Panc1 (cell line): ENCODE data around the gene WDFY3. TPM values are rescaled to one million over a fixed set of nuclear protein-coding genes. Genes with fewer than 3 reads are reported as not detected.

ENCODE experiments used
- ATAC-seq: fragments of 200-7000 bp; cut with Tn5 transposase; 2 replicates; pipeline ENCODE4 v1.9.1; 2020; ENCODE audit warnings: mild to moderate bottlenecking, moderate library complexity
- BruUV-seq: library from RNA; stranded (reverse); fragments of 400-500 nt; replicated peaks from 2 replicates; lab custom pipeline; 2021; lab: Mats Ljungman, UMichigan
- CTCF ChIA-PET: fragments of 300-600 bp; sonication (Branson Sonifier 250); formaldehyde crosslinking; loops from one replicate; lab custom pipeline; 2022; ENCODE audit warnings: antibody characterized with exemption; lab: Charles Lee
- POLR2A ChIA-PET: fragments of 300-600 bp; sonication (Branson Sonifier 250); formaldehyde crosslinking; loops from one replicate; lab custom pipeline; 2022; ENCODE audit warnings: antibody characterized with exemption; lab: Charles Lee
- DNase-seq: peaks from one replicate; pipeline ENCODE4 v3.0.0-alpha.2; 2010; ENCODE audit warnings: low read depth, low spot score
- H3K27ac ChIP-seq: 2 replicates; pipeline ENCODE4 v1.5.1; 2011; ENCODE audit warnings: mild to moderate bottlenecking, low read length, inconsistent platforms
- H3K27me3 ChIP-seq: fragments of 200-500 bp; sonication (Bioruptor generic); 2 replicates; pipeline ENCODE4 v1.6.0; 2014; ENCODE audit warnings: low read length, inconsistent platforms; ENCODE audit not compliant: control insufficient read depth, insufficient read depth
- H3K36me3 ChIP-seq: fragments of 200-500 bp; sonication (Bioruptor generic); 2 replicates; pipeline ENCODE4 v1.5.1; 2014; ENCODE audit warnings: inconsistent platforms, mild to moderate bottlenecking, low read length, moderate library complexity; ENCODE audit not compliant: control insufficient read depth, insufficient read depth
- H3K4me1 ChIP-seq: 2 replicates; pipeline ENCODE4 v1.5.1; 2011; ENCODE audit warnings: inconsistent platforms, mild to moderate bottlenecking, low read length, moderate library complexity; ENCODE audit not compliant: control insufficient read depth, insufficient read depth
- H3K4me3 ChIP-seq, 2 experiments: 2 replicates each; pipeline ENCODE4 v1.5.1; 2011 to 2012; ENCODE audit warnings: low read depth in 2 of 2, low read length in 2 of 2, mild to moderate bottlenecking in 2 of 2, inconsistent platforms in 1 of 2, moderate library complexity in 1 of 2
- H3K9me3 ChIP-seq: fragments of 200-500 bp; sonication (Bioruptor generic); 2 replicates; pipeline ENCODE4 v1.5.1; 2014; ENCODE audit warnings: low read depth, mild to moderate bottlenecking, inconsistent platforms, low read length, moderate library complexity; ENCODE audit not compliant: control insufficient read depth, insufficient read depth
- POLR2AphosphoS5 ChIP-seq: IDR thresholded peaks from 2 replicates; pipeline ENCODE4 v1.6.1; 2012; ENCODE audit warnings: mild to moderate bottlenecking, low read depth, low read length, moderate library complexity
- SIN3A ChIP-seq: IDR thresholded peaks from 2 replicates; pipeline ENCODE4 v1.6.1; 2012; ENCODE audit warnings: low read depth, mild to moderate bottlenecking, low read length, moderate library complexity, borderline replicate concordance; ENCODE audit not compliant: insufficient read depth
- TCF7L2 ChIP-seq: IDR thresholded peaks from 2 replicates; pipeline ENCODE4 v1.6.1; 2011; ENCODE audit warnings: mild to moderate bottlenecking, low read depth, low read length, inconsistent platforms
- in situ Hi-C: cut with HindIII; loops from 2 replicates; pipeline ENCODE4 v1.10.0; 2016; ENCODE audit warnings: low sequenced_read_pairs, low pct_unique_long_range_greater_than_20kb
- intact Hi-C: fragments of 100-400 bp; cut with micrococcal nuclease; formaldehyde crosslinking; loops from one replicate; pipeline ENCODE4 v1.10.0; 2022; ENCODE audit not compliant: unreplicated experiment
- total RNA-seq: library from RNA; stranded (reverse); gene quantifications from one replicate; pipeline ENCODE4 v1.2.1, GENCODE V29; 2021; ENCODE audit not compliant: unreplicated experiment
- TF ChIP-seq, protein P1 (sequence below): fragments of 450-650 bp; IDR thresholded peaks from 2 replicates; pipeline ENCODE4 v1.5.1; 2017; ENCODE audit warnings: mild to moderate bottlenecking
- TF ChIP-seq, protein P2 (sequence below), 2 experiments: IDR thresholded peaks; 2 replicates each; pipeline ENCODE4 v1.6.1; 2011 to 2012; ENCODE audit warnings: low read depth in 2 of 2, control low read depth in 1 of 2, low read length in 1 of 2, mild to moderate bottlenecking in 1 of 2, moderate library complexity in 1 of 2; ENCODE audit not compliant: insufficient read depth in 1 of 2

WDFY3 gene
- total RNA-seq, 1 experiment from 2014 or later: 47.8 TPM

DNA sequence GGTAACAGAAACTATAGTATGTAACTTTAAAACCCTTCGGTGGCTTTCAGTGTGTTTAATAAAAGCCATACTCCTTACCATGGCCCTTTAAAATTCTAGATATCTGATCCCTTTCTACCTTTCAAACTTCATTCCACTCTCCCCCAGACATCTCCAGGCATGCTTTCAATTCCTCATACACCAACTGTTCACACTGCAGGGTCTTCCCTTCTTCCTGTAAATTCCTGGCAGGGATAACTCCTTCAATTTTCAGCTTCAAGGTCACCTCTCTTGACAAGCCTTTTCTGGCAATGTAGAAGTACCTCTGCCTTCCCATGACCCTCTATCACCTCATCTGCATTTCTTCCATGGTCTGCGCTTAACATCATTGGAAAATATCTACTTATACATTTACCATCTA lies 60.8 kb downstream of the WDFY3 start:
- Histone ChIP-seq H3K27me3 (no peaks in the 10 kb centered on the region), H3K27ac (no peak overlapping the region), H3K36me3 (no peaks in the 10 kb centered on the region), H3K9me3 (no peaks in the 10 kb centered on the region), H3K4me3 (no peak overlapping the region), H3K4me1 (no peaks in the 10 kb centered on the region; the same call in 1 of the 2 replicates)
- TF ChIP-seq SIN3A (no peak), POLR2AphosphoS5 (no peak), TCF7L2 (no peak)
- TF ChIP-seq, protein P1, sequence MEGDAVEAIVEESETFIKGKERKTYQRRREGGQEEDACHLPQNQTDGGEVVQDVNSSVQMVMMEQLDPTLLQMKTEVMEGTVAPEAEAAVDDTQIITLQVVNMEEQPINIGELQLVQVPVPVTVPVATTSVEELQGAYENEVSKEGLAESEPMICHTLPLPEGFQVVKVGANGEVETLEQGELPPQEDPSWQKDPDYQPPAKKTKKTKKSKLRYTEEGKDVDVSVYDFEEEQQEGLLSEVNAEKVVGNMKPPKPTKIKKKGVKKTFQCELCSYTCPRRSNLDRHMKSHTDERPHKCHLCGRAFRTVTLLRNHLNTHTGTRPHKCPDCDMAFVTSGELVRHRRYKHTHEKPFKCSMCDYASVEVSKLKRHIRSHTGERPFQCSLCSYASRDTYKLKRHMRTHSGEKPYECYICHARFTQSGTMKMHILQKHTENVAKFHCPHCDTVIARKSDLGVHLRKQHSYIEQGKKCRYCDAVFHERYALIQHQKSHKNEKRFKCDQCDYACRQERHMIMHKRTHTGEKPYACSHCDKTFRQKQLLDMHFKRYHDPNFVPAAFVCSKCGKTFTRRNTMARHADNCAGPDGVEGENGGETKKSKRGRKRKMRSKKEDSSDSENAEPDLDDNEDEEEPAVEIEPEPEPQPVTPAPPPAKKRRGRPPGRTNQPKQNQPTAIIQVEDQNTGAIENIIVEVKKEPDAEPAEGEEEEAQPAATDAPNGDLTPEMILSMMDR: no peak
- TF ChIP-seq, protein P2, sequence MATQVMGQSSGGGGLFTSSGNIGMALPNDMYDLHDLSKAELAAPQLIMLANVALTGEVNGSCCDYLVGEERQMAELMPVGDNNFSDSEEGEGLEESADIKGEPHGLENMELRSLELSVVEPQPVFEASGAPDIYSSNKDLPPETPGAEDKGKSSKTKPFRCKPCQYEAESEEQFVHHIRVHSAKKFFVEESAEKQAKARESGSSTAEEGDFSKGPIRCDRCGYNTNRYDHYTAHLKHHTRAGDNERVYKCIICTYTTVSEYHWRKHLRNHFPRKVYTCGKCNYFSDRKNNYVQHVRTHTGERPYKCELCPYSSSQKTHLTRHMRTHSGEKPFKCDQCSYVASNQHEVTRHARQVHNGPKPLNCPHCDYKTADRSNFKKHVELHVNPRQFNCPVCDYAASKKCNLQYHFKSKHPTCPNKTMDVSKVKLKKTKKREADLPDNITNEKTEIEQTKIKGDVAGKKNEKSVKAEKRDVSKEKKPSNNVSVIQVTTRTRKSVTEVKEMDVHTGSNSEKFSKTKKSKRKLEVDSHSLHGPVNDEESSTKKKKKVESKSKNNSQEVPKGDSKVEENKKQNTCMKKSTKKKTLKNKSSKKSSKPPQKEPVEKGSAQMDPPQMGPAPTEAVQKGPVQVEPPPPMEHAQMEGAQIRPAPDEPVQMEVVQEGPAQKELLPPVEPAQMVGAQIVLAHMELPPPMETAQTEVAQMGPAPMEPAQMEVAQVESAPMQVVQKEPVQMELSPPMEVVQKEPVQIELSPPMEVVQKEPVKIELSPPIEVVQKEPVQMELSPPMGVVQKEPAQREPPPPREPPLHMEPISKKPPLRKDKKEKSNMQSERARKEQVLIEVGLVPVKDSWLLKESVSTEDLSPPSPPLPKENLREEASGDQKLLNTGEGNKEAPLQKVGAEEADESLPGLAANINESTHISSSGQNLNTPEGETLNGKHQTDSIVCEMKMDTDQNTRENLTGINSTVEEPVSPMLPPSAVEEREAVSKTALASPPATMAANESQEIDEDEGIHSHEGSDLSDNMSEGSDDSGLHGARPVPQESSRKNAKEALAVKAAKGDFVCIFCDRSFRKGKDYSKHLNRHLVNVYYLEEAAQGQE (IDR thresholded peaks at IDR 0.05; ENCODE audit: insufficient read depth in 1 of 2, low read depth in 2 of 2, low read length in 1 of 2): no peak
- no TSS peak for BruUV-seq
- ATAC-seq (no peak), DNase-seq (no peak)
- intact Hi-C loops: no loop called here
- POLR2A ChIA-PET: no interaction called here
- CTCF ChIA-PET: no interaction called here
- in situ Hi-C loops: no loop called here

DNA sequence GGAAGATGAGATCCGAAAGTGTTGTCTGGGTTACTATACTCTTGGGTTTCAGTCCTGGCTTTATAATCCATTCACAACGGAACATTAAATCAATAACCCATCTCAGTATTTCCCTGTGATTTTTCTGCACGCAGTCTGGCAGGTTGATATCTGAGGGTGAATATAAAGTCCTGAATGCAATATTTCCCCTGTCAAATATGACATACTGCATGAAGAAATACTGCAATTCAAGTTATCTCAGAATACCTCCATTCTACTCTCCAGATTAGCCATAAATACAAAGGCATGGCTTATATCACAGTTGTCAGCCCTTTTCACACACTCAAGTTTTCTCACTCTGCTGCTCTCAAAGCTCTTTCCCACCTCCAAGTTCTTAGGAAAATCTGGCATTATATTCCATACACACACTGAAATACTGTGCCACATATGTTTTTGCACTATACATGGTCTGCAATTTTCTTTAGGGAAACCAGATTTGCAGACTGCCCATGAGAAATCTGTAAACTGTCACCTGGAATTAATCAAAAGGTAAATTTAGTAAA lies 64.7 kb downstream of the WDFY3 start:
- in situ Hi-C loops: no loop called here
- Histone ChIP-seq H3K4me1 (no peaks in the 10 kb centered on the region; the same call in 1 of the 2 replicates), H3K27ac (no peak overlapping the region), H3K9me3 (no peaks in the 10 kb centered on the region), H3K27me3 (no peaks in the 10 kb centered on the region), H3K36me3 (no peaks in the 10 kb centered on the region), H3K4me3 (no peak overlapping the region)
- intact Hi-C loops: no loop called here
- CTCF ChIA-PET: no interaction called here
- DNase-seq (no peak), ATAC-seq (no peak)
- no TSS peak for BruUV-seq
- no peak for TF ChIP-seq SIN3A
- no peak for TF ChIP-seq TCF7L2
- TF ChIP-seq, protein P1: no peak
- TF ChIP-seq, protein P2 (IDR thresholded peaks at IDR 0.05; ENCODE audit: insufficient read depth in 1 of 2, low read depth in 2 of 2, low read length in 1 of 2): no peak
- TF ChIP-seq POLR2AphosphoS5: no peak
- POLR2A ChIA-PET: no interaction called here
